OCI-LY3 (cell line): ENCODE results near the gene ZNF680.

Experiments used
- CTCF ChIP-seq: fragments of 200-600, 300-600 bp; sonication (generic); IDR thresholded peaks from 2 replicates; pipeline ENCODE4 v1.5.1; 2014; ENCODE audit warnings: antibody characterized with exemption, low read length, low read depth
- EZH2phosphoT487 ChIP-seq: fragments of 200-600 bp; shearing (Covaris generic); IDR thresholded peaks from 2 replicates; pipeline ENCODE4 v1.6.1; 2018; ENCODE audit warnings: antibody characterized with exemption, mixed run types, low read depth

GRCh38 chr7:64485623-64486022 is 77.2 kb downstream of the ZNF680 start:
- TF ChIP-seq CTCF (no peak), EZH2phosphoT487 (no peak)
